Neuronal stem cell (in vitro differentiated cells): ENCODE data around the gene BRAF.

Source experiments
- DNase-seq: peaks from one replicate; pipeline ENCODE4 v3.0.0-alpha.2; 2013; ENCODE audit warnings: low spot score
- H2AFZ ChIP-seq: one replicate; pipeline ENCODE4 v1.6.1; 2013; ENCODE audit warnings: mild to moderate bottlenecking, low read length, inconsistent platforms
- H2AK5ac ChIP-seq: 2 replicates; pipeline ENCODE4 v1.6.1; 2013; ENCODE audit warnings: low read depth, mild to moderate bottlenecking, inconsistent platforms, low read length, moderate library complexity, mixed read lengths
- H2BK120ac ChIP-seq: 2 replicates; pipeline ENCODE4 v1.6.1; 2013; ENCODE audit warnings: low read depth, mild to moderate bottlenecking, inconsistent platforms, low read length, moderate library complexity, mixed read lengths
- H2BK12ac ChIP-seq: one replicate; pipeline ENCODE4 v1.6.1; 2013; ENCODE audit warnings: low read length, inconsistent platforms
- H2BK15ac ChIP-seq: 2 replicates; pipeline ENCODE4 v1.6.1; 2013; ENCODE audit warnings: mild to moderate bottlenecking, low read length, inconsistent platforms, mixed read lengths
- H2BK5ac ChIP-seq: one replicate; pipeline ENCODE4 v1.6.1; 2013; ENCODE audit warnings: inconsistent platforms, mild to moderate bottlenecking, low read length, moderate library complexity
- H3K14ac ChIP-seq: one replicate; pipeline ENCODE4 v1.6.1; 2013; ENCODE audit warnings: low read length, inconsistent platforms
- H3K18ac ChIP-seq: 2 replicates; pipeline ENCODE4 v1.6.1; 2013; ENCODE audit warnings: low read length, inconsistent platforms
- H3K23ac ChIP-seq: 2 replicates; pipeline ENCODE4 v1.6.1; 2013; ENCODE audit warnings: low read depth, mild to moderate bottlenecking, mixed read lengths, low read length, inconsistent platforms; ENCODE audit not compliant: poor library complexity
- H3K27ac ChIP-seq: replicated peaks from 3 replicates; pipeline ENCODE4 v1.5.1; 2013; ENCODE audit warnings: low read length, inconsistent platforms
- H3K27me3 ChIP-seq, 3 experiments: 2 replicates each; pipeline ENCODE4 v1.6.1; 2013; ENCODE audit warnings: low read length in 3 of 3, mild to moderate bottlenecking in 2 of 3, inconsistent platforms in 1 of 3, low read depth in 1 of 3, mixed read lengths in 1 of 3, moderate library complexity in 1 of 3; ENCODE audit not compliant: control insufficient read depth in 3 of 3, insufficient read depth in 3 of 3
- H3K36me3 ChIP-seq, 2 donors: replicated peaks in 1 of 2; 2 replicates each; pipeline ENCODE4 v1.6.1; 2013; ENCODE audit warnings: low read length in 2 of 2; ENCODE audit not compliant: control insufficient read depth in 2 of 2, insufficient read depth in 2 of 2
- H3K4ac ChIP-seq: 2 replicates; pipeline ENCODE4 v1.6.1; 2013; ENCODE audit warnings: inconsistent platforms, mild to moderate bottlenecking, low read length, moderate library complexity
- H3K4me1 ChIP-seq, 2 donors: 1 replicate in 1 of 2; 2 replicates in 1 of 2; pipeline ENCODE4 v1.6.1; 2013; ENCODE audit warnings: low read length in 2 of 2, low read depth in 1 of 2; ENCODE audit not compliant: control insufficient read depth in 2 of 2, insufficient read depth in 1 of 2
- H3K4me2 ChIP-seq: one replicate; pipeline ENCODE4 v1.6.1; 2013; ENCODE audit warnings: mild to moderate bottlenecking, low read length, inconsistent platforms; ENCODE audit not compliant: insufficient read depth, poor library complexity, severe bottlenecking
- H3K4me3 ChIP-seq, 2 donors: 2 replicates each; pipeline ENCODE4 v1.5.1; 2013; ENCODE audit warnings: low read length in 2 of 2, mild to moderate bottlenecking in 2 of 2, inconsistent platforms in 1 of 2, moderate library complexity in 1 of 2
- H3K79me1 ChIP-seq: one replicate; pipeline ENCODE4 v1.6.1; 2013; ENCODE audit warnings: low read depth, mild to moderate bottlenecking, inconsistent platforms, low read length, moderate library complexity
- H3K9ac ChIP-seq: one replicate; pipeline ENCODE4 v1.6.1; 2013; ENCODE audit warnings: mild to moderate bottlenecking, low read depth, low read length, inconsistent platforms; ENCODE audit not compliant: poor library complexity
- H3K9me3 ChIP-seq, 2 donors: replicated peaks in 1 of 2; 2 replicates each; pipeline versions ENCODE3 to v1.6.1; 2013; ENCODE audit warnings: low read length in 2 of 2, mild to moderate bottlenecking in 2 of 2, inconsistent platforms in 1 of 2, low read depth in 1 of 2, mixed read lengths in 1 of 2, moderate library complexity in 1 of 2; ENCODE audit not compliant: control insufficient read depth in 2 of 2, insufficient read depth in 1 of 2
- H4K8ac ChIP-seq: one replicate; pipeline ENCODE4 v1.6.1; 2013; ENCODE audit warnings: low read depth, mild to moderate bottlenecking, inconsistent platforms, low read length, moderate library complexity
- H4K91ac ChIP-seq: one replicate; pipeline ENCODE4 v1.6.1; 2013; ENCODE audit warnings: low read length, low read depth, mild to moderate bottlenecking, inconsistent platforms; ENCODE audit not compliant: poor library complexity
- WGBS, 2 donors: extraction: QIAGEN DNeasy Blood & Tissue Kit; methylation state at CpG; one replicate each; pipeline ENCODE4 v1.1.7; 2013; ENCODE audit warnings: missing lambda C conversion rate in 2 of 2, mixed read lengths in 1 of 2; ENCODE audit not compliant: insufficient read length in 2 of 2, insufficient replicate concordance in 1 of 2; ENCODE audit errors: extremely low coverage in 2 of 2; 5-methylcytosine and 5-hydroxymethylcytosine counted together

The BRAF gene

DNA sequence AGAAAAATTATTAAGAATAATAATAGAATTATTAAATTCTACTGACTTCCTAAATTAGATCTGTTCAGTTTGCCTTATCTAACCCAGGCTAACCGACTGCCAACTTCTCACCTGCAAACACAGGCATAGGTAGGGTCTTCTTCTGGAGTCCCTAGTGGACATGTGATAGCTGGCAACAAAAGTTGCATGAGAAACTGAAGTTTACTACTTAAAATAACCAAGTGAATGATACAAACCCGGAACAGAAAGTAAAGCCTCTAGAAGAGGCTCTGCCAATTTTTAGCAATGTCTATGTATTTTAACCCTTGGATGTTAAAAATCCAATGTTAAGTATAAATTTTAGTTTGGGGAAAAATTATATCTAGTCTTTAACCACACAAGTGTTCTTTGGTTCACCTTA is 190.6 kb downstream of the BRAF start:
- no CpG with 5 or more reads among the region's 2 CpGs for WGBS, 2 donors
- Histone ChIP-seq H3K27me3 (no peaks in the 10 kb centered on the region), H4K8ac (no peak overlapping the region), H3K18ac (no peak overlapping the region), H2BK12ac (no peak overlapping the region), H3K4me2 (no peak overlapping the region), H3K9ac (no peak overlapping the region), H2AFZ (no peak overlapping the region), H2BK120ac (no peak overlapping the region), H2BK5ac (no peak overlapping the region), H3K79me1 (no peaks in the 10 kb centered on the region), H3K36me3 (peaks cover 2 to 65% of the 10 kb centered on the region in 2 donors), H3K4me1 (no peaks in the 10 kb centered on the region), H2AK5ac (no peak overlapping the region), H3K23ac (no peak overlapping the region), H4K91ac (no peak overlapping the region), H3K14ac (no peak overlapping the region), H3K27ac (no peak overlapping the region), H3K9me3 (no peaks in the 10 kb centered on the region), H3K4me3 (no peak overlapping the region), H2BK15ac (no peak overlapping the region), H3K4ac (no peak overlapping the region)
- DNase-seq, result no peak

DNA sequence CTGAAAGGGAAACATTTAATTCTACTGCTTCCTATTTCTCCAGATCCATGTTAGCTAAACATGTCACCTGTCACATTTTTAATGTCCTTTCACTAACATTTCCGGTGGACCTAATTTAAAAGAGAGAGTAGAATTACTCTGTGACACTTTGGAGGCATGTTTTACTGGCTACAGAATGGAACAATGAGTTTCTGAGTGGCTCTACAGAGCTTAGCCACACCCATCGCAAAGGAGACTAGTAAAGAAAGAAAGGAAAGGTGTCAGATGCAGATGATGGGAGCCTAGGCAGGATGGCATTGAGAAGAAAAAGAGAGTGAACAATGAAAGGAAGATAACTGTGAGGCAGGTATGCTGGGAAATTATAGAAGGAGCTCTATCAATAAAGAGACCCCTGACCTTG is 192.3 kb downstream of the BRAF start:
- H3K9ac ChIP-seq, result no peak overlapping the region
- H3K14ac ChIP-seq, result no peak overlapping the region
- peaks cover 2 to 60% of the 10 kb centered on the region in 2 donors for H3K36me3 ChIP-seq
- no CpG with 5 or more reads among the region's 2 CpGs for WGBS, 2 donors
- peaks cover 0 to 4% of the 10 kb centered on the region in 2 donors for H3K4me1 ChIP-seq
- H3K27me3 ChIP-seq, result no peaks in the 10 kb centered on the region
- no peak overlapping the region for H3K27ac ChIP-seq
- no peak overlapping the region for H2AFZ ChIP-seq
- no peak overlapping the region for H3K18ac ChIP-seq
- H3K9me3 ChIP-seq, result no peaks in the 10 kb centered on the region
- H3K4me2 ChIP-seq, result no peak overlapping the region
- no peak overlapping the region for H2BK5ac ChIP-seq
- no peak overlapping the region for H3K4ac ChIP-seq
- no peak overlapping the region for H2BK120ac ChIP-seq
- no peaks in the 10 kb centered on the region for H3K79me1 ChIP-seq
- no peak overlapping the region for H3K23ac ChIP-seq
- no peak overlapping the region for H2BK12ac ChIP-seq
- H3K4me3 ChIP-seq, result no peak overlapping the region
- H4K91ac ChIP-seq, result no peak overlapping the region
- no peak overlapping the region for H2AK5ac ChIP-seq
- no peak for DNase-seq
- no peak overlapping the region for H2BK15ac ChIP-seq
- H4K8ac ChIP-seq, result no peak overlapping the region

- Histone ChIP-seq H3K9ac (no peak overlapping the region), H3K36me3 (peaks cover 2 to 52% of the 10 kb centered on the region in 2 donors), H3K79me1 (no peaks in the 10 kb centered on the region), H3K4ac (no peak overlapping the region), H3K18ac (no peak overlapping the region), H2AFZ (no peak overlapping the region), H2BK12ac (no peak overlapping the region), H4K8ac (no peak overlapping the region), H2AK5ac (no peak overlapping the region), H2BK120ac (no peak overlapping the region), H3K9me3 (no peaks in the 10 kb centered on the region), H3K4me2 (no peak overlapping the region), H4K91ac (no peak overlapping the region), H3K14ac (no peak overlapping the region), H3K27ac (no peak overlapping the region), H2BK15ac (no peak overlapping the region), H2BK5ac (no peak overlapping the region), H3K27me3 (no peaks in the 10 kb centered on the region), H3K4me1 (peaks cover 0 to 6% of the 10 kb centered on the region in 2 donors), H3K4me3 (no peak overlapping the region), H3K23ac (no peak overlapping the region)
- no peak for DNase-seq
- WGBS, 2 donors, result no CpG with 5 or more reads among the region's 2 CpGs
Observed at GRCh38 chr7:140726281-140726680, 198.4 kb downstream of the BRAF start.

- H3K4me2 ChIP-seq, result no peak overlapping the region
- H3K23ac ChIP-seq, result no peak overlapping the region
- no peak overlapping the region for H4K8ac ChIP-seq
- no peak overlapping the region for H3K4ac ChIP-seq
- H3K9me3 ChIP-seq, result no peaks in the 10 kb centered on the region
- H3K4me3 ChIP-seq, result no peak overlapping the region
- no peak overlapping the region for H2AK5ac ChIP-seq
- H3K79me1 ChIP-seq, result no peaks in the 10 kb centered on the region
- no peak overlapping the region for H4K91ac ChIP-seq
- no peak overlapping the region for H2AFZ ChIP-seq
- H3K9ac ChIP-seq, result no peak overlapping the region
- H2BK5ac ChIP-seq, result no peak overlapping the region
- H3K4me1 ChIP-seq, result peaks cover 0 to 6% of the 10 kb centered on the region in 2 donors
- no peak overlapping the region for H2BK120ac ChIP-seq
- H3K27me3 ChIP-seq, result no peaks in the 10 kb centered on the region
- peaks cover 0 to 42% of the 10 kb centered on the region in 2 donors for H3K36me3 ChIP-seq
- no CpG with 5 or more reads among the region's 1 CpG for WGBS, 2 donors
- no peak overlapping the region for H3K27ac ChIP-seq
- no peak overlapping the region for H2BK12ac ChIP-seq
- no peak for DNase-seq
- H2BK15ac ChIP-seq, result no peak overlapping the region
- H3K18ac ChIP-seq, result no peak overlapping the region
- no peak overlapping the region for H3K14ac ChIP-seq
Observed at GRCh38 chr7:140724706-140725105, 200.0 kb downstream of the BRAF start.
